Activated naive CD8-positive, alpha-beta T cell (primary cell): ENCODE results near the gene TRIM7.
"Not testable (repeated sequence)": the region's sequence is repeated elsewhere in the genome, so short reads cannot be mapped to it uniquely, and the experiment has no call there.

ENCODE experiments used
- H3K27ac Mint-ChIP-seq: one replicate; pipeline ENCODE4 v1.8.0; 2021; ENCODE audit warnings: mixed read lengths
- H3K27me3 Mint-ChIP-seq: one replicate; pipeline ENCODE4 v1.8.0; 2021; ENCODE audit warnings: mixed read lengths
- H3K36me3 Mint-ChIP-seq: one replicate; pipeline ENCODE4 v1.8.0; 2021; ENCODE audit warnings: mixed read lengths
- H3K4me1 Mint-ChIP-seq: one replicate; pipeline ENCODE4 v1.8.0; 2021; ENCODE audit warnings: low read depth, mixed read lengths
- H3K4me3 Mint-ChIP-seq: one replicate; pipeline ENCODE4 v1.8.0; 2021; ENCODE audit warnings: mild to moderate bottlenecking, mixed read lengths
- H3K9me3 Mint-ChIP-seq: one replicate; pipeline ENCODE4 v1.8.0; 2021; ENCODE audit warnings: low read depth, mixed read lengths

Gene TRIM7

DNA sequence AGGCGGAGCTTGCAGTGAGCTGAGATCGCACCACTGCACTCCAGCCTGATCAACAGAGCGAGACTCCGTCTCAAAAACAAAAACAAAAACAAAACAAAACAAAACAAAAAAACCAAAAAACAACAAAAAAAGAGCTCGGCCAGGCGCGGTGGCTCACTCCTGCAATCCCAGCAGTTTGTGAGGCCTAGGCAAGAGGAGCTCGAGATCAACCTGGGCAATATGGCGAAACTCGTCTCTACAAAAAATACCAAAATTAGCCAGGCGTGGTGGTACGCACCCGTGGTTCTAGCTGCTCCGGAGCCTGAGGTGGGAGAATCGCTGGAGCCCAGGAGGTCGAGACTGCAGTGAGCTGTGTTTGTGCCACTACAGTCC is 20.2 kb downstream of the TRIM7 start:
- peak overlapping the region; percentile 97 for H3K27ac Mint-ChIP-seq
- no peaks in the 10 kb centered on the region for H3K27me3 Mint-ChIP-seq
- H3K36me3 Mint-ChIP-seq = no peaks in the 10 kb centered on the region
- H3K4me1 Mint-ChIP-seq = peaks cover 38% of the 10 kb centered on the region
- no peaks in the 10 kb centered on the region for H3K9me3 Mint-ChIP-seq
- peak overlapping the region; percentile 94 for H3K4me3 Mint-ChIP-seq

DNA sequence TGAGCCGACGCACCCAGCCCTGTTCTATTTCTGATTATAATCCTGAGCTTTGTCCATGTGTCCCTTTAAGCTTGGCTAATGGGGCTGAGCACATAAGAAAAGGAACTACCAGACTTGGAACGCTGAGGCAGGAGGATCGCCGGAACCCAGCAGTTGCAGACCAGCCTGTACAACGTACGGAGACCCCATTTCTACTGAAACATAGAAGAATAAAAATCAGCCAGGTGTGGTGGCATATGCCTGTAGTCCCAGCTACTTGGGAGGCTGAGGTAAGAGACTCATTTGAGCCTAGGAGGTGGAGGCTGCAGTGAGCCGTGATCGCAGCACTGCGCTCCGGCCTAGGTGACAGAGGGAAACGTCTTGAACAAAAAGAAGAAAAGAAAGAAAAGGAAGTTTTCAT is 22.3 kb downstream of the TRIM7 start:
- Mint-ChIP-seq H3K27me3 (no peaks in the 10 kb centered on the region), H3K9me3 (no peaks in the 10 kb centered on the region), H3K4me1 (peaks cover 30% of the 10 kb centered on the region), H3K36me3 (no peaks in the 10 kb centered on the region), H3K4me3 (peak overlapping the region; percentile 79), H3K27ac (no peak overlapping the region)

DNA sequence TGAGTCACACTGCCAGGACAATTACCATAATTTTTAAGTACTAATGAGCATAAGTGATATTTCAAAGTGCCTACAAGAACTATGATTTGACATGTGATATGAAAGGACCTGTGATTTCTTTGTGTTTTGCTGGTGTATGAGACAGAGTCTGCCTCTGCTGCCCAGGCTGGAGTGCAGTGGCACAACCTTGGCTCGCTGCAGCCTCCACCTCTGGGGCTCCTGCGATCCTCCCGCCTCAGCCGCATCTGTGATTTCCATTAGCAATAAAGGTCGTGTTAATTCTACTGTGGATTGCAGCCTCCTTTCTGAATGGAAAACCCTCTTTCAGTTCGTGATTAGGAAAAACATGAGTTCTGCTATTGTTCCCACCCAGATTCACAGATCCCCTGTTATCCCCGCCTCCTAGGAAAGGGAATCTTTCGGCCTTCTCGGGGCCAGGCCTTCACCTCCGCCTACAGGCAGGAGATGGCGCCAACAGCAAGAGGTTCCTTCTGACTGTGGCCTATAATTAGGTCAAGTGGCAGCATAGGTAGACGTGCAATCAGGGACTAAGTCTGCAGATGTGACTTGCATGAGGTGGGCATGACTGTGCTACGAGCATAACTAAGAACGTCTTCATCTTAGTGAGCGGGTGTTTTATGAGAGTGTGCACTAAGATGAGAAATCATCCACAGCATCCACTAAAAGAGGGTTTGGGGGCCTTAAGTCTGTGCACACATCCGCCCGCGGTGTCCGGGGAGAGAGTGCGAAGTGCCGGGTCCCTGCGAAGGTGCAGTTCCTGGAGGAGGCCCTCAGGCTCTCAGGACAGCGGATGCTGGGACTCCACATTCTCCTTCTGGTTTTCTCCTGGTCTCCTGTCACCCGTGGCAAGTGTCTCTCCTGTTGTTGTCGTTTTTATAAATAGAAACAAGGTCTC is 23.1 kb downstream of the TRIM7 start:
- peaks cover 29% of the 10 kb centered on the region for H3K4me1 Mint-ChIP-seq
- H3K36me3 Mint-ChIP-seq = no peaks in the 10 kb centered on the region
- peak overlapping the region; percentile 79 for H3K4me3 Mint-ChIP-seq
- peak overlapping the region; percentile 28 for H3K27ac Mint-ChIP-seq
- H3K27me3 Mint-ChIP-seq = no peaks in the 10 kb centered on the region
- H3K9me3 Mint-ChIP-seq = no peaks in the 10 kb centered on the region

DNA sequence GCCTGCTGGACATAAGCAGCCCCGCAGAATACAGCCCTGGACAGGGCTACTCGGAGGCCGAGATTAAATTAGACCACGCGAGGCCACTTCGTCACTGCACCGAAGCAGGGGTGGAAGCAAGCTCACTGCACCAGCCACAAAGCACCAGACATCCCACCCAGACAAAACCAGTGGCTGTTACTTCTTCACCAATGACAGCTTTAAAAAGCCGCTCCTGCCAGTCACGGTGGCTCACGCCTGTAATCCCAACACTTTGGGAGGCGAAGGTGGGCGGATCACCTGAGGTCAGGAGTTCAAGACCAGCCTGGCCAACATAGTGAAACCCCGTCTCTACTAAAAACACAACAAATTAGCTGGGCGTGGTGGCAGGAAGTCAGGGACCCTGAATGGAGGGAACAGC is 27.4 kb downstream of the TRIM7 start:
- H3K36me3 Mint-ChIP-seq, H3K27ac Mint-ChIP-seq, H3K9me3 Mint-ChIP-seq, H3K27me3 Mint-ChIP-seq, H3K4me3 Mint-ChIP-seq: not testable (repeated sequence)
- peaks cover 20% of the 10 kb centered on the region for H3K4me1 Mint-ChIP-seq

DNA sequence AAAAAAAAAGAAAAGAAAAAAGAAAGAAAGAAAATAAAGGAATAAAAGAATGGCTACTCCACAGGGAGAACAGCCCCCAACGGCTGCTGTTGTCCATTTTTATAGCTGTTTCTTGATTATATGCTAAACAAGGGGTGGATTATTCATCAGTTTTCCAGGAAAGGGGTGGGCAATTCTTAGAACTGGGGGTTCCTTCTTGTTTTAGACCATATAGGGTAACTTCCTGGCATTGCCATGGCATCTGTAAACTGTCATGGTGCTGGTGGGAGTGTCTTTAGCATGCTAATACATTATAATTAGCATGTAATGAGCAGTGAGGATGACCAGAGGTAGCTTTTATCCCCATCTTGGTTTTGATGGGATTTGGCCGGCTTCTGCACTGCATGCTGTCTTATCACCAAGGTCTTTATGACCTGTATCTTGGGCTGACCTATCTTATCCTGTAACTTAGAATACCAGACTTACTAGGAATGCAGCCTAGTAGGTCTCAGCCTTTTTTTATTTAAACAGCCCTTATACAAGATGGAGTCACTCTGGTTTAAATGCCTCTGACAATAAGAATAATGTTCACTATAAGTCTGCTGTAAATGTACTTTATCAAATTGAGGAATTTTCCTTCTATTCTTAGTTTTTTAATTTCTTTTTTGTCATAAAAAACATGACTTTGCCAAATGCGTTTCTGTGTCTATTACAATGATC is 28.6 kb downstream of the TRIM7 start:
- Mint-ChIP-seq H3K9me3 (no peaks in the 10 kb centered on the region), H3K36me3 (no peaks in the 10 kb centered on the region), H3K27ac (no peak overlapping the region), H3K4me3 (no peak overlapping the region), H3K4me1 (peaks cover 17% of the 10 kb centered on the region), H3K27me3 (no peaks in the 10 kb centered on the region)

DNA sequence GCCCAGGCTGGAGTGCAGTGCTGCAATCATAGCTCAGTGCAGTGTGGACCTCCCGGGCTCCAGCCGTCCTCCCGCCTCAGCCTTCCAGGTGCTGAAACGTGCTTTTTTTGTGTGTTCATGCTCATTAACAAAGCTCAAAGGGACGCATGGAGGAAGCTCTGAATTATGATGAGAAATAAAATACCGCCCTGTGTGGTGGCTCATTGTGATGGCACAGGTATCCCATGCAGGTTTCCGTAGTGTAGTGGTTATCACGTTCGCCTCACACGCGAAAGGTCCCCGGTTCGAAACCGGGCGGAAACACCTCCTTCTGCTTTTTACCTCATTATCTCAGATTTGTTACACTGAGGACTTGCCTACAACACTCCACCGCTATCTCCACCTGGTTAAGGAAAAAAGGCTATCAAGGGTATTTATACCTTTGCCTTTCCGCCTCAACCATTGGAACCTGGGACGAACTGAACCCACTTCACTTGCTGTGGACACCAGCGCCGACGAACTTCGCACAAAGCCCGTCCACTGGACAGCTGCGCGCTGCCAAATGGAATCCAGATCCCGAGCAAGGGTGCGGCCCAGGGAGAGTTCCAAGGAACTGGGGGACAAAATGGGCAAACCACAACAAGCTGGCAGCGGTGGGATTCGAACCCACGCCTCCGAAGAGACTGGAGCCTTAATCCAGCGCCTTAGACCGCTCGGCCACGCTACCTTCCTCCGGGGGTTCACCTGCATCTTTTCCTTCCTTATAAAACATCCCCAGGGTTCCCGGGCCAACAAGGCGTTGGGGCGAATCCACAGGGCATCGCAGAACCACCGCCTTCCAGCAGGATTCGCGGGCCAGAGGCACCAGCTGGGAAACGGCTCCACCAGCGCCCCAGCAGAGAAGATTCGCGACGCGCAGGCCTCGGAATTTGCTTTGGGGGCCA is 31.3 kb downstream of the TRIM7 start:
- no peaks in the 10 kb centered on the region for H3K27me3 Mint-ChIP-seq
- H3K4me3 Mint-ChIP-seq = peak overlapping the region; percentile 96
- no peaks in the 10 kb centered on the region for H3K9me3 Mint-ChIP-seq
- H3K4me1 Mint-ChIP-seq = peaks cover 41% of the 10 kb centered on the region
- H3K27ac Mint-ChIP-seq = peak overlapping the region; percentile 99
- H3K36me3 Mint-ChIP-seq = no peaks in the 10 kb centered on the region

DNA sequence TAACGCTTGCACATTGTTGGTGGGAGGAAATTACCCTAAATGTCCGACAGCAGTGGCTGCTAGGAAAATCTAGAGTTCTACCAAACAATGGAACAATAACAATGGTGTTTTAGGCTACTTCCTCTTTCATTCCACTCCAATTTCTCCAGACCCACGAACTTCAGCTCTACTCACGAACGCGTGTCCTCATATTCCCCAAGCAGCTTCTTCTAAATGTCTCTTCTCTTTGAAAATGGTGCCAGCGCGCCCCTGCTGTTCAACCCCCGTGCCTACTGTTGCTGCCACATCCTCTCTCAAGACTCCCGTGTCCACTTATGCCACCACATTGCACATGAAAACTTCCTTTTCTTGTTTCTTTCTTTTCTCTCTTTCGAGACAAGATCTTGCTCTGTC is 32.0 kb downstream of the TRIM7 start:
- Mint-ChIP-seq H3K36me3 (no peaks in the 10 kb centered on the region), H3K27me3 (no peaks in the 10 kb centered on the region), H3K9me3 (no peaks in the 10 kb centered on the region), H3K4me3 (peak overlapping the region; percentile 96), H3K27ac (peak overlapping the region; percentile 99), H3K4me1 (peaks cover 46% of the 10 kb centered on the region)

DNA sequence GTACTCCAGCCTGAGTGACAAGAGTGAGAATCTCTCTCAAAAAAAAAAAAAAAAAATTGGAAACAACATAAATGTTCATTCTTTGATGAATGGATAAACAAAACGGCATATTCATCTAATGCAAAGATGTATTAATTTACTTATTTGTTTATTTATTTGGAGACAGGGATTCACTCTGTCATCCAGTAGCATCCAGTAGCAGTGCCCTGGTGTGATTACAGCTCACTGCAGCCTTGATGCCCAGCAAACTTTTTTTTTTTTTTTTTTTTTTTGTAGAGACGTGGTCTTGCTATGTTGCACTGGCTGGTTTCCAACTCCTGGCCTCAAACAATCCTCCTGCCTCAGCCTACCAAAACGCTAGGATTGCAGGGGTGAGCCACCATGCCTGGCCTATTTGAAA is 33.2 kb downstream of the TRIM7 start:
- Mint-ChIP-seq H3K9me3 (no peaks in the 10 kb centered on the region), H3K27me3 (no peaks in the 10 kb centered on the region), H3K27ac (no peak overlapping the region), H3K4me3 (peak overlapping the region; percentile 70), H3K36me3 (no peaks in the 10 kb centered on the region), H3K4me1 (peaks cover 59% of the 10 kb centered on the region)

DNA sequence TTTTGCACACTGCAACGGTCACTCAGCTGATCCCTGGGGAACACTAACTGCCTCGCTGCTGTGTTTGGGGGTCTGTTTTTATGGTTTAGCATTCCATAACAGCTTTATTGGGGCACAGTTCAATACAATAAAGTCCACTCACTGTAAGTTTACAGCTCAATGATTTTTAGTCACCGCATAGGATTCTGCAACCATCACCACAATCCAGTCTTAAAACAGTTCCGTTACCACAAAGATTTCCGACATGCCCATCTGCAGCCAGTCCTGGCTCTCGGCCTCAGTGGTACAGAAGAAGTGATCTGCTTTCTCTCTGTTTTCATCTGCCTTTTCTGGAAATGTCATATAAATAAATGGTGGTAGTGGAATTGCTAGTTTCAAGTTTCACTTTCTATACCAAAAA is 34.0 kb downstream of the TRIM7 start:
- Mint-ChIP-seq H3K4me1 (peaks cover 67% of the 10 kb centered on the region), H3K9me3 (no peaks in the 10 kb centered on the region), H3K36me3 (no peaks in the 10 kb centered on the region), H3K27me3 (no peaks in the 10 kb centered on the region), H3K4me3 (peak overlapping the region; percentile 20), H3K27ac (no peak overlapping the region)

DNA sequence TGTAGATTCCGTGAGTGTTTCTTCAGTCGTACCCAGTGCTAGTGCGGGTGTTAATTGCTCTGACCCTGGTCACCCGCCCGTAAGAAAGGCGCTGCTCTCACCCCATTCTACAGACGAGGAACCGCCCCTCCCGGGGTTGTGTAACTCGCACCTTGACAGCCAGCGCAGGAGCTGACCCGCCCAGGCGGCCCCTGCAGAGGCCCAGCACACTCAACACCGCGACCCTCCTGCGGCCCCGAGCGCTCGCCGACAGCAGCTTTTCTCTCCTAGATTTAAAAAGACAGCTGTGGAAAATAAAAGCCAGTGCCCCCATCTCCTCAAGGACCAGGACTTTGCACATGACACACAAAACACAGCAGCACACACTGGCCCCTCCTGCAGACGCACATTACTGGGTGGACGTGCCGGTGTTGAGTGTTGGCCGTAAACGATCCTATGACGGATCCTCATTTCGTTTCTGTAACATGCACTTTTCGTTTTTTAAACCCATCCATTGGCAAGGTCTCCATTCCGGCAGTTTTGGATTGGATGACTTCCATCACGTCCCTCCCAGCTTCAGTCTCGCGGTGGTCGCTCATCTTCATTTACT is 34.7 kb downstream of the TRIM7 start:
- Mint-ChIP-seq H3K36me3 (no peaks in the 10 kb centered on the region), H3K9me3 (no peaks in the 10 kb centered on the region), H3K4me3 (peak overlapping the region; percentile 61), H3K27me3 (no peaks in the 10 kb centered on the region), H3K4me1 (peaks cover 72% of the 10 kb centered on the region), H3K27ac (peak overlapping the region; percentile 41)

DNA sequence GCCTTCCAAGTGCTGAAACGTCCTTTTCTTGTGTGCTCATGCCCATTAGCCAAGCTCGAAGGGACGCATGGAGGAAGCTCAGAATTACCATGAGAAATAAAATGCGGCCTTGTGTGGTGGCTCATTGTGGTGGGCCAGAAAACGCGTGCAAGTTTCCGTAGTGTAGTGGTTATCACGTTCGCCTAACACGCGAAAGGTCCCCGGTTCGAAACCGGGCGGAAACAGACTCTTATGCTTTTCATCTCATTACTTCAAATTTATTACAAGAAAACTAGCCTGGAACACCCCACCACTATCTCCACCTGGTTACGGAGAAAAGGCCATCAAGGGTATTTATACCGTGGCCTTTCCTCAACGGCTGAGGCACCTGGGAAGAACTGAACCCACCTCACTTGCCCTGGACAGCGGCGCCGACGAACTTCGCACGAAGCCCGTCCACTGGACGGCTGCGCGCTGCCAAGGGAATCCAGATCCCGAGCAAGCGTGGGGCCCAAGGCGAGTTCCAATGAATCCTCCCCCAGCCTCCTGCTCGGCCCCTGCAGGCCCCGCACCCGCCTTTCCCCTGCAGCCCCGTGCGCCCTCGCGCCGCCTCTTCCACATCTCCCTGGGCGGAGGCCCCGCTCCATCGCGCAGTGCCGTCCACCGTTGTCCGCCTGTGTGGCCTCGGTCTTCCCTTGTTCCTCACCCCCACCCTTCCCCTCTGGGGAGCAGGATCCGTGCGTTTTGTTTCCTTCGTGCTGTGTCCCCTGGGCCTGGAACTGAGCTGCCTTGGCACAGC is 35.3 kb downstream of the TRIM7 start:
- H3K27ac Mint-ChIP-seq = peak overlapping the region; percentile 71
- H3K36me3 Mint-ChIP-seq, H3K27me3 Mint-ChIP-seq, H3K9me3 Mint-ChIP-seq: not testable (repeated sequence)
- peaks cover 74% of the 10 kb centered on the region for H3K4me1 Mint-ChIP-seq
- H3K4me3 Mint-ChIP-seq = peak overlapping the region; percentile 61

DNA sequence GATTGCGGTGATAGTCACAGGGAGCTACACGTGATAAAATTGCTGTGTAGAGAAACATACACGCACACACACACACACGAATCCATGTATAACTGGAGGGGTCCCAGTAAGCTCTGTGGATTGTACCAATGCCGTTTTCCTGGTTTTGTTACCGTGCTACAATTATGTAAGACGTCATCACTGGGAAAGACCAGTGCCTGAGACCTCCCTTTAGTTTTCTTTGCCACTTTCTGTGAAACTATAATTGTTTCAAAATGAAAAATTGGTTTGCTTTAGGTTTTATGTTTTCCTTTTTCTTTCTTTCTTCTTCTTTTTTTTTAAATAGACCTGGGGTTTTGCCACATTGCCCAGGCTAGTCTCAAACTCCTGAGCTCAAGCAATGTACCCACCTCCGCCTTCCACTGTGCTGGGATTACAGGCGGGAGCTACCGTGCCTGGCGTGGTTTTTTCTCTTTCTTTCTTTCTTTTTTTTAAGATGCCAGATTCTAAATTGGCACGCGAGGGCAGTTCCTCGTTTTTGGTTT is 36.3 kb downstream of the TRIM7 start:
- peaks cover 79% of the 10 kb centered on the region for H3K4me1 Mint-ChIP-seq
- no peaks in the 10 kb centered on the region for H3K36me3 Mint-ChIP-seq
- no peaks in the 10 kb centered on the region for H3K27me3 Mint-ChIP-seq
- peak overlapping the region; percentile 71 for H3K27ac Mint-ChIP-seq
- H3K4me3 Mint-ChIP-seq = peak overlapping the region; percentile 53
- no peaks in the 10 kb centered on the region for H3K9me3 Mint-ChIP-seq

DNA sequence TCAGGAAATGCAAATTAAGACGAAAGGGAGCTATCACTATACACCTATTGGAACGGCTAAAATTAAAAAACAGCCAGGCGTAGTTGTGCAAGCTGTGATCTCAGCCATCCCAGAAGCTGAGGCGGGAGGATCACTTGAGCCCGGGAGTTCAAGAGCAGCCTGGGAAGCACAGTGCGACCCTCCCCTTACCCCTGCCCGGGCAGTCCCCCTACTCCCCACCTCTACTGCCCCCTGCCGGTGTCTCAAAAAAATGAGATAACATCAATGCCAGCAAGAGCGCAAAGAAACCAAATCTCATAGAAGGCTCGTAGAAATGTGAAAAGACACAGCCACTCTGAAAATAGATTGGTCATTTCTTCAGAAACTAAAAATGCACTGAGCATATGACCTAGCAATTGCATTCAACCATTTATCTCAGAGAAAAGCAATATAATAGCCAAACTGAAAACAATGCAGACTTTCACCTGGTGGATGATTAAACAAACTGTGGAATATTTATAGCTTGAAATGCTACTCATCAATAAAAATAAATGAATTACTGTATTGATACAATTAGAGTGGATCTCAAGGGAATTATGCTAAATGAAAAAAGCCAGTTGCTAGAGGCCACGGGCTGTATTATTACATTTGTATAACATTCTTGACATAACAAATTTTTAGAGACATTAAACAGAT is 37.0 kb downstream of the TRIM7 start:
- Mint-ChIP-seq H3K4me3 (peak overlapping the region; percentile 13), H3K9me3 (no peaks in the 10 kb centered on the region), H3K27ac (no peak overlapping the region), H3K4me1 (peaks cover 79% of the 10 kb centered on the region), H3K27me3 (no peaks in the 10 kb centered on the region), H3K36me3 (no peaks in the 10 kb centered on the region)
